GM12878 (cell line): ENCODE data around the gene CNTNAP5. TPM values are rescaled to one million over a fixed set of nuclear protein-coding genes. Genes with fewer than 3 reads are reported as not detected.

ENCODE experiments used
- ATAC-seq: fragments of 200-7000 bp; cut with Tn5 transposase; 3 replicates; pipeline ENCODE4 v1.9.1; 2020; ENCODE audit warnings: mild to moderate bottlenecking, moderate library complexity
- BruUV-seq: library from RNA; stranded (reverse); fragments of 400-500 nt; replicated peaks from 2 replicates; lab custom pipeline; 2021; lab: Mats Ljungman, UMichigan
- CTCF ChIA-PET: fragments of 300-600 bp; sonication (Branson Sonifier 250); formaldehyde crosslinking; extraction: SDS; loops from one replicate; lab custom pipeline; 2021; ENCODE audit warnings: inconsistent platforms; lab: Yijun Ruan, JAX
- POLR2A ChIA-PET: fragments of 350-600 bp; formaldehyde crosslinking; extraction: SDS; loops from one replicate; lab custom pipeline; 2021; ENCODE audit warnings: inconsistent platforms; lab: Charles Lee
- RAD21 ChIA-PET: fragments of 300-600 bp; sonication (Branson Sonifier 250); formaldehyde crosslinking; loops from one replicate; lab custom pipeline; 2023; ENCODE audit warnings: antibody characterized with exemption; ENCODE audit not compliant: unreplicated experiment; lab: Charles Lee
- SMC1A ChIA-PET: fragments of 300-600 bp; sonication (Branson Sonifier 250); formaldehyde crosslinking; loops from one replicate; lab custom pipeline; 2023; ENCODE audit not compliant: unreplicated experiment, uncharacterized antibody; lab: Charles Lee
- DNase-seq: peaks from one replicate; pipeline ENCODE4 v3.0.0-alpha.2; 2011; ENCODE audit warnings: low read depth, low spot score
- FAIRE-seq: peaks from 3 replicates; lab custom pipeline; 2011; peaks lifted over from hg19 to GRCh38; lab: Jason Lieb, UNC
- H2AFZ ChIP-seq: 2 replicates; pipeline ENCODE4 v1.6.0; 2011; ENCODE audit warnings: low read depth, low read length, control low read depth; ENCODE audit not compliant: control insufficient read depth
- H3K27ac ChIP-seq: 2 replicates; pipeline ENCODE4 v1.5.1; 2011; ENCODE audit warnings: control low read depth; ENCODE audit not compliant: control insufficient read depth, insufficient read depth
- H3K27me3 ChIP-seq, 2 experiments: replicated peaks in 1 of 2; 2 replicates each; pipeline versions ENCODE4 v1.6.0 to v1.6.1; 2011; ENCODE audit warnings: low read length in 1 of 2; ENCODE audit not compliant: control insufficient read depth in 2 of 2, insufficient read depth in 2 of 2
- H3K36me3 ChIP-seq, 2 experiments: 2 replicates each; pipeline ENCODE4 v1.5.1; 2011; ENCODE audit warnings: low read length in 1 of 2; ENCODE audit not compliant: control insufficient read depth in 2 of 2, insufficient read depth in 2 of 2
- H3K4me1 ChIP-seq: 2 replicates; pipeline ENCODE4 v1.6.1; 2011; ENCODE audit warnings: mild to moderate bottlenecking, low read length, moderate library complexity, mixed read lengths; ENCODE audit not compliant: control insufficient read depth, insufficient read depth
- H3K4me2 ChIP-seq: 2 replicates; pipeline ENCODE4 v1.6.0; 2011; ENCODE audit warnings: control low read depth; ENCODE audit not compliant: control insufficient read depth, insufficient read depth
- H3K4me3 ChIP-seq: fragments of 200-600 bp; sonication (generic); 2 replicates; pipeline ENCODE4 v1.5.1; 2016
- H3K79me2 ChIP-seq: 2 replicates; pipeline ENCODE4 v1.6.0; 2011; ENCODE audit warnings: low read length; ENCODE audit not compliant: control insufficient read depth, insufficient read depth
- H3K9ac ChIP-seq: 2 replicates; pipeline ENCODE4 v1.8.0; 2011; ENCODE audit warnings: low read length, control low read depth, mixed read lengths; ENCODE audit not compliant: control insufficient read depth, insufficient read depth
- H3K9me3 ChIP-seq: replicated peaks from 3 replicates; pipeline ENCODE4 v1.5.1; 2011; ENCODE audit warnings: mild to moderate bottlenecking, low read length; ENCODE audit not compliant: control insufficient read depth, insufficient read depth
- H4K20me1 ChIP-seq: 2 replicates; pipeline ENCODE4 v1.6.0; 2011; ENCODE audit not compliant: control insufficient read depth, insufficient read depth
- CBFB ChIP-seq: IDR thresholded peaks from 2 replicates; pipeline ENCODE4 v1.6.1; 2016; ENCODE audit warnings: antibody characterized with exemption, low read depth
- HCFC1 ChIP-seq: fragments of 150-350 bp; IDR thresholded peaks from 2 replicates; pipeline ENCODE4 v1.6.1; 2014; ENCODE audit warnings: low read length
- IRF4 ChIP-seq: IDR thresholded peaks from 2 replicates; pipeline ENCODE4 v1.6.1; 2011; ENCODE audit warnings: low read depth, low read length
- KLF5 ChIP-seq: fragments of 450-650 bp; IDR thresholded peaks from 2 replicates; pipeline ENCODE4 v1.6.1; 2014; ENCODE audit warnings: mild to moderate bottlenecking; ENCODE audit not compliant: partially characterized antibody
- MTA2 ChIP-seq: fragments of 450-650 bp; IDR thresholded peaks from 2 replicates; pipeline ENCODE4 v1.6.1; 2016; ENCODE audit warnings: low read depth, mild to moderate bottlenecking, moderate library complexity
- NFIC ChIP-seq: IDR thresholded peaks from 2 replicates; pipeline ENCODE4 v1.6.1; 2012; ENCODE audit warnings: low read depth, mild to moderate bottlenecking, inconsistent platforms, low read length, moderate library complexity
- SUPT20H ChIP-seq: IDR thresholded peaks from 2 replicates; pipeline ENCODE4 v1.6.1; 2011; ENCODE audit warnings: low read depth, mild to moderate bottlenecking, low read length, moderate library complexity, borderline replicate concordance; ENCODE audit not compliant: control insufficient read depth
- TAF1 ChIP-seq: IDR thresholded peaks from 2 replicates; pipeline ENCODE4 v1.6.1; 2011; ENCODE audit warnings: mild to moderate bottlenecking, low read depth, low read length, borderline replicate concordance
- TCF3 ChIP-seq: IDR thresholded peaks from 2 replicates; pipeline ENCODE4 v1.6.1; 2012; ENCODE audit warnings: low read depth, mild to moderate bottlenecking, low read length, borderline replicate concordance; ENCODE audit not compliant: insufficient read depth
- YBX1 ChIP-seq: fragments of 450-650 bp; IDR thresholded peaks from 2 replicates; pipeline ENCODE4 v1.6.1; 2016; ENCODE audit warnings: antibody characterized with exemption
- ZNF274 ChIP-seq: IDR thresholded peaks from one replicate; pipeline ENCODE4 v1.8.0; 2011; ENCODE audit not compliant: insufficient read length, insufficient read depth
- WGBS: methylation state at CpG from one replicate; pipeline ENCODE4 v1.1.6; 2016; ENCODE audit warnings: low lambda C conversion rate; ENCODE audit not compliant: insufficient replicate concordance, insufficient coverage; ENCODE audit errors: missing lambda C conversion rate; 5-methylcytosine and 5-hydroxymethylcytosine counted together
- in situ Hi-C: fragments of 300-500 bp; cut with MboI; formaldehyde crosslinking; loops from 9 replicates; pipeline ENCODE4 v1.14.3; 2018; ENCODE audit warnings: mixed read lengths
- intact Hi-C: fragments of 100-400 bp; cut with micrococcal nuclease; formaldehyde crosslinking; loops from one replicate; pipeline ENCODE4 v1.14.2; 2022; ENCODE audit not compliant: unreplicated experiment
- polyA plus RNA-seq, 11 experiments: library from polyadenylated mRNA; depleted of rRNA in 4 of 11; unstranded in 6 of 11; stranded (reverse) in 5 of 11; fragments of >200 nt; fragmentation: Nextera tagmentation in 4 of 11; fragmentation: Illumina TruSeq in 1 of 11; extraction: Ambion mirVana in 4 of 11; extraction: Trizol in 1 of 11; gene quantifications; 1 replicate in 1 of 11; 2 replicates in 10 of 11; pipeline versions ENCODE4 v1.2.1 to v1.2.3, GENCODE V29; 2011 to 2016; ENCODE audit warnings: inconsistent platforms in 2 of 11, missing spikeins in 2 of 11, low read depth in 1 of 11
- total RNA-seq, 4 experiments: library from RNA; depleted of rRNA in 3 of 4; stranded (reverse); fragments of >200 nt in 3 of 4; fragmentation: Illumina TruSeq in 1 of 4; extraction: Trizol in 1 of 4; gene quantifications; 2 replicates each; pipeline versions ENCODE4 v1.2.1 to v1.2.3, GENCODE V29; 2013 to 2021
- TF ChIP-seq, protein P1 (sequence below): IDR thresholded peaks from 2 replicates; pipeline ENCODE4 v1.6.1; 2012; ENCODE audit warnings: low read depth, low read length, improper control_type of control experiment
- TF ChIP-seq, protein P2 (sequence below): fragments of 450-650 bp; IDR thresholded peaks from 2 replicates; pipeline ENCODE4 v1.6.1; 2018; ENCODE audit warnings: borderline replicate concordance, mild to moderate bottlenecking; ENCODE audit not compliant: partially characterized antibody
- TF ChIP-seq, protein P3 (sequence below): fragments of 450-650 bp; IDR thresholded peaks from 2 replicates; pipeline ENCODE4 v1.6.1; 2016; ENCODE audit warnings: mild to moderate bottlenecking

Gene CNTNAP5
- total and polyA plus RNA-seq, 10 of the 15 experiments (the other 5 are each of a cell fraction or from before 2014, with no cell fraction given), result not detected

DNA sequence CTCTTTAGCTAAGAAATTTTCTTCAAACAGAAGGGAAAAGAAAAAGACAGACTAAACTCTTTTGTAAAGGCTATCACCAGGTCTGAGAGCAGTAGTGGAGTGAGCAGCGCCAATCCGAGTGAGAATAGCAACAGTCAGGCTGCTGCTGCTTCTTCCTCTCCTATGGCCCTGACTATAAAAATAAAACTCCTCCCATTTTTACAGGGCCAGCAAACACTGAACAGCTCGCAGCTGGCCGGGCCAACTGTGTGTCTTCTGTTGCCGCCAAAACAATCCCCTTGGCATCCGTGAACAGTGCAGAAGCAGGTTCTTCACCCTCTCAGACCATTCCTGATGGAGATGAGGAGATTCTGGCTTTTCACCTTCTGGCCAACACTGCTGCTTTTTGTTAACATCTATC is 124.5 kb downstream of the CNTNAP5 start:
- H3K4me2 ChIP-seq, result no peak overlapping the region
- no TSS peak for BruUV-seq
- 9% methylated on average over 6 of the region's 6 CpGs for WGBS
- no peaks in the 10 kb centered on the region for H3K4me1 ChIP-seq
- ATAC-seq (no peak), FAIRE-seq (no peak), DNase-seq (no peak)
- H3K27ac ChIP-seq, result no peak overlapping the region
- no peaks in the 10 kb centered on the region for H3K36me3 ChIP-seq
- no peaks in the 10 kb centered on the region for H3K27me3 ChIP-seq
- H3K4me3 ChIP-seq, result no peak overlapping the region
- no peaks in the 10 kb centered on the region for H4K20me1 ChIP-seq
- in situ Hi-C loops (no loop called here), intact Hi-C loops (no loop called here)
- H3K79me2 ChIP-seq, result no peaks in the 10 kb centered on the region
- RAD21 ChIA-PET, result no interaction called here
- TF ChIP-seq SUPT20H, result no peak
- no peak for TF ChIP-seq TAF1
- H3K9me3 ChIP-seq, result no peaks in the 10 kb centered on the region
- POLR2A ChIA-PET, result no interaction called here
- CTCF ChIA-PET, result no interaction called here
- no peak overlapping the region for H3K9ac ChIP-seq
- no peak overlapping the region for H2AFZ ChIP-seq
- SMC1A ChIA-PET, result no interaction called here

DNA sequence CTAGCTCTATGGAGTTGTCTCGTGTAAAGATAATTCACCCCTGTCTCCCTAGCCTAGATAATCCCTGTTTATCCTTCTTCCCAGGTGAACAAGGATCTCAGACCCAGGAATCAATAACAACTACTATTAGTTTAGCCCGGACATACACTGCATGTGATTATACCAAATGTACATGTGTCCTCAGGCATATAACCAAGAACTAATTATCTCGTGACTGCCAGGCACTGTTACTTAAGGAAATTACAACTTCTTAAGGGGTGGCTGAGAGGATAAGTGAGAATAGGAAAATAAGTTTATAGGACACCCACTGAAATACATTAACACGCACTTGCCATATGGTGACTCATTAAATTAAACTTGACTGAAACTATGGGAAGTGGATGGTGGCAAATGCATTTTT is 126.6 kb downstream of the CNTNAP5 start:
- FAIRE-seq (no peak), ATAC-seq (no peak), DNase-seq (no peak)
- Histone ChIP-seq H3K9me3 (no peaks in the 10 kb centered on the region), H3K9ac (no peak overlapping the region), H3K27me3 (no peaks in the 10 kb centered on the region), H3K79me2 (no peaks in the 10 kb centered on the region), H2AFZ (no peak overlapping the region), H3K36me3 (no peaks in the 10 kb centered on the region), H3K4me1 (no peaks in the 10 kb centered on the region), H3K27ac (no peak overlapping the region), H3K4me3 (no peak overlapping the region), H3K4me2 (no peak overlapping the region), H4K20me1 (no peaks in the 10 kb centered on the region)
- 15% methylated on average over 4 of the region's 4 CpGs for WGBS
- ChIA-PET SMC1A (no interaction called here), POLR2A (no interaction called here), RAD21 (no interaction called here), CTCF (no interaction called here)
- intact Hi-C loops (no loop called here), in situ Hi-C loops (no loop called here)
- no TSS peak for BruUV-seq
- TF ChIP-seq KLF5, result no peak
- TF ChIP-seq, protein P1, sequence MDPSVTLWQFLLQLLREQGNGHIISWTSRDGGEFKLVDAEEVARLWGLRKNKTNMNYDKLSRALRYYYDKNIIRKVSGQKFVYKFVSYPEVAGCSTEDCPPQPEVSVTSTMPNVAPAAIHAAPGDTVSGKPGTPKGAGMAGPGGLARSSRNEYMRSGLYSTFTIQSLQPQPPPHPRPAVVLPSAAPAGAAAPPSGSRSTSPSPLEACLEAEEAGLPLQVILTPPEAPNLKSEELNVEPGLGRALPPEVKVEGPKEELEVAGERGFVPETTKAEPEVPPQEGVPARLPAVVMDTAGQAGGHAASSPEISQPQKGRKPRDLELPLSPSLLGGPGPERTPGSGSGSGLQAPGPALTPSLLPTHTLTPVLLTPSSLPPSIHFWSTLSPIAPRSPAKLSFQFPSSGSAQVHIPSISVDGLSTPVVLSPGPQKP, result no peak
- TF ChIP-seq, protein P2, sequence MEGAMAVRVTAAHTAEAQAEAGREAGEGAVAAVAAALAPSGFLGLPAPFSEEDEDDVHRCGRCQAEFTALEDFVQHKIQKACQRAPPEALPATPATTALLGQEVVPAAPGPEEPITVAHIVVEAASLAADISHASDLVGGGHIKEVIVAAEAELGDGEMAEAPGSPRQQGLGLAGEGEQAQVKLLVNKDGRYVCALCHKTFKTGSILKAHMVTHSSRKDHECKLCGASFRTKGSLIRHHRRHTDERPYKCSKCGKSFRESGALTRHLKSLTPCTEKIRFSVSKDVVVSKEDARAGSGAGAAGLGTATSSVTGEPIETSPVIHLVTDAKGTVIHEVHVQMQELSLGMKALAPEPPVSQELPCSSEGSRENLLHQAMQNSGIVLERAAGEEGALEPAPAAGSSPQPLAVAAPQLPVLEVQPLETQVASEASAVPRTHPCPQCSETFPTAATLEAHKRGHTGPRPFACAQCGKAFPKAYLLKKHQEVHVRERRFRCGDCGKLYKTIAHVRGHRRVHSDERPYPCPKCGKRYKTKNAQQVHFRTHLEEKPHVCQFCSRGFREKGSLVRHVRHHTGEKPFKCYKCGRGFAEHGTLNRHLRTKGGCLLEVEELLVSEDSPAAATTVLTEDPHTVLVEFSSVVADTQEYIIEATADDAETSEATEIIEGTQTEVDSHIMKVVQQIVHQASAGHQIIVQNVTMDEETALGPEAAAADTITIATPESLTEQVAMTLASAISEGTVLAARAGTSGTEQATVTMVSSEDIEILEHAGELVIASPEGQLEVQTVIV, result no peak
- TF ChIP-seq CBFB, result no peak
- TF ChIP-seq HCFC1, result no peak
- TF ChIP-seq TCF3, result no peak
- no peak for TF ChIP-seq NFIC
- TF ChIP-seq MTA2, result no peak
- TF ChIP-seq, protein P3, sequence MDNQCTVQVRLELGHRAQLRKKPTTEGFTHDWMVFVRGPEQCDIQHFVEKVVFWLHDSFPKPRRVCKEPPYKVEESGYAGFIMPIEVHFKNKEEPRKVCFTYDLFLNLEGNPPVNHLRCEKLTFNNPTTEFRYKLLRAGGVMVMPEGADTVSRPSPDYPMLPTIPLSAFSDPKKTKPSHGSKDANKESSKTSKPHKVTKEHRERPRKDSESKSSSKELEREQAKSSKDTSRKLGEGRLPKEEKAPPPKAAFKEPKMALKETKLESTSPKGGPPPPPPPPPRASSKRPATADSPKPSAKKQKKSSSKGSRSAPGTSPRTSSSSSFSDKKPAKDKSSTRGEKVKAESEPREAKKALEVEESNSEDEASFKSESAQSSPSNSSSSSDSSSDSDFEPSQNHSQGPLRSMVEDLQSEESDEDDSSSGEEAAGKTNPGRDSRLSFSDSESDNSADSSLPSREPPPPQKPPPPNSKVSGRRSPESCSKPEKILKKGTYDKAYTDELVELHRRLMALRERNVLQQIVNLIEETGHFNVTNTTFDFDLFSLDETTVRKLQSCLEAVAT, result no peak
- no peak for TF ChIP-seq ZNF274
- no peak for TF ChIP-seq YBX1
- TF ChIP-seq IRF4, result no peak
